Adrenal gland (tissue), 5 donors: ENCODE data around the gene TEKT4.

Experiments used
- POLR2A ChIP-seq, 2 donors: fragments of 450-650 bp; IDR thresholded peaks; one replicate each; pipeline ENCODE4 v1.6.1; 2017; ENCODE audit warnings: antibody characterized with exemption in 2 of 2, mild to moderate bottlenecking in 2 of 2, moderate library complexity in 1 of 2
- TF ChIP-seq, protein P1 (sequence below), 6 experiments: fragments of 450-650 bp in 4 of 6; fragments of 200-600 bp in 2 of 6; sonication (generic) in 1 of 6; IDR thresholded peaks; 1 replicate in 5 of 6; 2 replicates in 1 of 6; pipeline versions ENCODE4 v1.5.1 to v1.8.0; 2016 to 2021; ENCODE audit warnings: antibody characterized with exemption in 6 of 6, mild to moderate bottlenecking in 2 of 6, moderate library complexity in 1 of 6
- donor health status: DM: no; HTN: no; CAD: no.

DNA sequence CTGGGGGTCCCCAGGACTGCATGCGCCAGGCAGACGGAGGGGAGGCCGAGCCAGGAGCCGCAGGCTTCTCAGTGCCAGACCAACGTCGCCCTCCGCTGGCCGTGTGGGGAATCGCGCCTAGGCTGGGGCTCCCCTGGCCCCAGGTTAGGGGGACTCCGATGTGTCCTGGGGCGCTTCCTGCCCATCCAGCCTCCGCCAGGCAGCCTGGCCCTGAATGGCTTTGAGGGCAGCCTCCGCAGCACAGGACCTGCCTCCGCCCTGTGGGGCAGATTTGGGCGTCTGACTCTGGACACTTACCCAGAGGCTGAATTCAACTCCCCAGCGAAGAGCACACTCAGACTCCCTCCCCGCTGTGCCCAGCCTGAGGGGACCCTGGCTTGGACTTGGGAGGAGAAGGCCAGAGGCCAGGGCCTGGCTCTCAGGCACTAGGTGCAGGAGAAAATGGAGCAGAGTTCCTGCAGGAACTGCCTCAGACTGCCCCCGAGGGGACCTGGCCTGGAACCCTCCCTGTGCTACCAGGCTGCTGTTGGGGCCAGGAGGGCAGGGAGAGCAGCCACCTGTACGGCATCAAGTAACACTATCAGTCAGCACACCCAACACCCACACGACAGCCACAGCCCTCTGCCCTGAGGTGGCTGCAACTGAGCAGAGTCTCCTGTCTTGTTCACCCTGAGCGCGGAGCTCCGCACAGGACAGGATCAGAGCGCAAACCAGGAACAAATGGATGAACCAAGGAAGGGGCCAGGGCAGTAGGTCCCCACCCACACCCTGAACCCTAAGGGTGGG, 597 bp upstream of the TEKT4 start:
- TF ChIP-seq, protein P1, sequence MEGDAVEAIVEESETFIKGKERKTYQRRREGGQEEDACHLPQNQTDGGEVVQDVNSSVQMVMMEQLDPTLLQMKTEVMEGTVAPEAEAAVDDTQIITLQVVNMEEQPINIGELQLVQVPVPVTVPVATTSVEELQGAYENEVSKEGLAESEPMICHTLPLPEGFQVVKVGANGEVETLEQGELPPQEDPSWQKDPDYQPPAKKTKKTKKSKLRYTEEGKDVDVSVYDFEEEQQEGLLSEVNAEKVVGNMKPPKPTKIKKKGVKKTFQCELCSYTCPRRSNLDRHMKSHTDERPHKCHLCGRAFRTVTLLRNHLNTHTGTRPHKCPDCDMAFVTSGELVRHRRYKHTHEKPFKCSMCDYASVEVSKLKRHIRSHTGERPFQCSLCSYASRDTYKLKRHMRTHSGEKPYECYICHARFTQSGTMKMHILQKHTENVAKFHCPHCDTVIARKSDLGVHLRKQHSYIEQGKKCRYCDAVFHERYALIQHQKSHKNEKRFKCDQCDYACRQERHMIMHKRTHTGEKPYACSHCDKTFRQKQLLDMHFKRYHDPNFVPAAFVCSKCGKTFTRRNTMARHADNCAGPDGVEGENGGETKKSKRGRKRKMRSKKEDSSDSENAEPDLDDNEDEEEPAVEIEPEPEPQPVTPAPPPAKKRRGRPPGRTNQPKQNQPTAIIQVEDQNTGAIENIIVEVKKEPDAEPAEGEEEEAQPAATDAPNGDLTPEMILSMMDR (IDR thresholded peaks at IDR 0.05) = peak in 1 of 6 experiments; percentile 20
- no peak for TF ChIP-seq POLR2A (IDR thresholded peaks at IDR 0.05)
